ENCODE measurements around the gene PDCD6IP. TPM values are rescaled to one million over a fixed set of nuclear protein-coding genes. Genes with fewer than 3 reads are reported as not detected.
"Not testable (repeated sequence)": the region's sequence is repeated elsewhere in the genome, so short reads cannot be mapped to it uniquely, and the experiment has no call there.

Gene PDCD6IP
- total and polyA plus RNA-seq, 10 donors: 30.5 to 265 (median 175) TPM

DNA sequence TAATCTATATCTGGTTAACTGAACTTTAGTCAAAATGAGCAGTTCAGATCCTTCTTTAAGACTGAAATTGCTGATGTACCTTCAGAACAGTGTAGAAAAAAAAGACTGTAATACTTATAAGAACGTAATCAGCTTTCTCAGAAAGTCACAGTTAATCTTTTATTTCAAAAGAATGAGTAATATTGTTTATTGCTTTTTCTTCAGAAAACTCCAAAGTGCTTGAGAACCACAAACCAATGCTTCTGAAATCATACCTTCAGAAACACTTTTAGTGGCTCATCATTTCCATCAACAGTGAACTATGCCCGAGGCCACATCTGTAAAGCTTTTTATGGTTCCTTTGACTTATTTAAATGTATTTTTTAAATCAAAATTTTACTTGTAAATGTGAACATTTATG, 47.1 kb upstream of the PDCD6IP start:
- 57 to 86% (median 80%) methylated on average over 2 of the region's 2 CpGs for WGBS, 5 donors
- TF ChIP-seq CTCF (IDR thresholded peaks at IDR 0.05 in 8 of 11, conservative IDR thresholded peaks at IDR 0.05 in 3 of 11) (no peak), POLR2A (IDR thresholded peaks at IDR 0.05) (no peak), POLR2AphosphoS5 (IDR thresholded peaks at IDR 0.05) (no peak)

DNA sequence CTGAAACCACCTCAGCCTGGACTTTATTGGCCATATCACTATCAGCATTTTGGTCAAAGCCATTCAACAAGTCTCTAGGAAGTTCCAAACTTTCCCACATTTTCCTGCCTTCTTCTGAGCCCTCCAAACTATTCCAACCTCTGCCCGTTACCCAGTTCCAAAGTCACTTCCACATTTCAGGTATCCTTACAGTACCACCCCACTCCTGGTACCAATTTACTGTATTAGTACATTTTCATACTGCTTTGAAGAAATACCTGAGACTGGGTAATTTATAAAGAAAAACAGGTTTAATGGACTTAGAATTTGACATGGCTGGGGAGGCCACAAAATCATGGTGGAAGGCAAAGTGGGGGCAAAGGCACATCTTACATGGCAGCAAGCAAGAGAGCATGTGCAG, 44.0 kb upstream of the PDCD6IP start:
- H3K4me3 ChIP-seq; H3K36me3 ChIP-seq; DNase-seq; H3K27me3 ChIP-seq (replicated peaks in 1 of 7); intact Hi-C loops (cut with DNase I; ENCODE audit: low total_unique reads); H3K27ac ChIP-seq; H3K4me1 ChIP-seq: not testable (repeated sequence)
- H3K9me3 ChIP-seq: peaks cover 0 to 23% (median 19%) of the 10 kb centered on the region in 8 donors
- WGBS, 5 donors: 85 to 100% (median 91%) methylated on average over 1 of the region's 1 CpG

More for the DNA sequence above, 47.1 kb upstream of the PDCD6IP start:
- no peak overlapping the region for H3K27ac ChIP-seq
- DNase-seq: no peak
- no peak overlapping the region for H3K4me3 ChIP-seq
- no peaks in the 10 kb centered on the region for H3K27me3 ChIP-seq (replicated peaks in 1 of 7)
- no peaks in the 10 kb centered on the region for H3K4me1 ChIP-seq
- H3K9me3 ChIP-seq: peaks cover 0 to 23% (median 19%) of the 10 kb centered on the region in 8 donors
- intact Hi-C loops (cut with DNase I; ENCODE audit: low total_unique reads): no loop called here
- no peaks in the 10 kb centered on the region for H3K36me3 ChIP-seq

GRCh38 chr3:33758281-33758680, 40.1 kb upstream of the PDCD6IP start:
- Histone ChIP-seq H3K36me3 (no peaks in the 10 kb centered on the region), H3K27ac (no peak overlapping the region), H3K27me3 (replicated peaks in 1 of 7) (no peaks in the 10 kb centered on the region), H3K4me3 (no peak overlapping the region), H3K4me1 (no peaks in the 10 kb centered on the region), H3K9me3 (peaks cover 0 to 23% (median 19%) of the 10 kb centered on the region in 8 donors)
- intact Hi-C loops (cut with DNase I; ENCODE audit: low total_unique reads): no loop called here
- TF ChIP-seq POLR2A (IDR thresholded peaks at IDR 0.05) (no peak), CTCF (IDR thresholded peaks at IDR 0.05 in 8 of 11, conservative IDR thresholded peaks at IDR 0.05 in 3 of 11) (no peak), POLR2AphosphoS5 (IDR thresholded peaks at IDR 0.05) (no peak)
- no peak for DNase-seq

- Histone ChIP-seq H3K4me1 (no peaks in the 10 kb centered on the region), H3K27me3 (replicated peaks in 1 of 7) (no peaks in the 10 kb centered on the region), H3K9me3 (peaks cover 0 to 17% (median 16%) of the 10 kb centered on the region in 8 donors), H3K4me3 (no peak overlapping the region), H3K27ac (no peak overlapping the region), H3K36me3 (no peaks in the 10 kb centered on the region)
- 75 to 87% (median 87%) methylated on average over 2 of the region's 2 CpGs for WGBS, 5 donors
- TF ChIP-seq POLR2A (IDR thresholded peaks at IDR 0.05) (no peak), CTCF (IDR thresholded peaks at IDR 0.05 in 8 of 11, conservative IDR thresholded peaks at IDR 0.05 in 3 of 11) (no peak), POLR2AphosphoS5 (IDR thresholded peaks at IDR 0.05) (no peak)
- DNase-seq: no peak
- intact Hi-C loops (cut with DNase I; ENCODE audit: low total_unique reads): no loop called here
Observed at GRCh38 chr3:33758864-33759263, 39.6 kb upstream of the PDCD6IP start.
